DOHH2 (cell line): Measurements from ENCODE around the gene PREX1.

Source experiments
- H3F3A ChIP-seq: fragments of 200-600 bp; sonication (generic), shearing (Covaris generic); 2 replicates; pipeline ENCODE4 v1.6.0; 2016; ENCODE audit warnings: antibody characterized with exemption, mild to moderate bottlenecking; ENCODE audit not compliant: control insufficient read depth, insufficient read depth
- H3K27ac ChIP-seq: fragments of 200-600 bp; sonication (generic); 2 replicates; pipeline ENCODE4 v1.5.1; 2014; ENCODE audit warnings: low read depth, mild to moderate bottlenecking, low read length, moderate library complexity
- H3K27me3 ChIP-seq: fragments of 200-600 bp; sonication (generic); 2 replicates; pipeline ENCODE4 v1.6.1; 2014; ENCODE audit warnings: mild to moderate bottlenecking, low read length, mixed read lengths; ENCODE audit not compliant: control insufficient read depth
- H3K36me3 ChIP-seq: fragments of 200-600 bp; sonication (generic); 2 replicates; pipeline ENCODE4 v1.6.1; 2014; ENCODE audit warnings: mild to moderate bottlenecking, low read length, moderate library complexity, mixed read lengths; ENCODE audit not compliant: control insufficient read depth
- H3K4me1 ChIP-seq: fragments of 200-600 bp; sonication (generic); 2 replicates; pipeline ENCODE4 v1.6.1; 2014; ENCODE audit warnings: mild to moderate bottlenecking, low read length, mixed read lengths; ENCODE audit not compliant: control insufficient read depth
- H3K4me2 ChIP-seq: fragments of 200-600 bp; sonication (generic); 2 replicates; pipeline ENCODE4 v1.6.0; 2014; ENCODE audit warnings: mild to moderate bottlenecking, low read length, moderate library complexity
- H3K4me3 ChIP-seq: fragments of 200-600 bp; sonication (generic); 2 replicates; pipeline ENCODE4 v1.5.1; 2014; ENCODE audit warnings: mild to moderate bottlenecking, low read length, mixed read lengths
- H3K79me2 ChIP-seq: fragments of 200-600 bp; sonication (generic); 2 replicates; pipeline ENCODE4 v1.6.1; 2014; ENCODE audit warnings: mild to moderate bottlenecking, low read length, mixed read lengths; ENCODE audit not compliant: control insufficient read depth
- H3K9me2 ChIP-seq: fragments of 200-600 bp; sonication (generic); replicated peaks from 2 replicates; pipeline ENCODE4 v1.6.1; 2014; ENCODE audit warnings: mild to moderate bottlenecking, low read length, mixed read lengths; ENCODE audit not compliant: control insufficient read depth
- H3K9me3 ChIP-seq: fragments of 200-600 bp; sonication (generic); 2 replicates; pipeline ENCODE4 v1.6.1; 2014; ENCODE audit warnings: antibody characterized with exemption, low read length, mixed read lengths; ENCODE audit not compliant: control insufficient read depth, insufficient read depth
- H4K20me1 ChIP-seq: fragments of 200-600 bp; sonication (generic); 2 replicates; pipeline ENCODE4 v1.6.0; 2014; ENCODE audit warnings: low read depth, mild to moderate bottlenecking, antibody characterized with exemption, low read length, moderate library complexity; ENCODE audit not compliant: control insufficient read depth, insufficient read depth
- CTCF ChIP-seq: fragments of 200-600 bp; sonication (generic); IDR thresholded peaks from one replicate; pipeline ENCODE4 v1.5.1; 2014; ENCODE audit warnings: antibody characterized with exemption, mild to moderate bottlenecking, low read depth, low read length; ENCODE audit not compliant: poor library complexity, severe bottlenecking
- EZH2phosphoT487 ChIP-seq: fragments of 200-600 bp; sonication (generic); IDR thresholded peaks from 2 replicates; pipeline ENCODE4 v1.6.1; 2017; ENCODE audit warnings: borderline replicate concordance, mild to moderate bottlenecking, antibody characterized with exemption, low read length, moderate library complexity, mixed read lengths

The PREX1 gene

DNA sequence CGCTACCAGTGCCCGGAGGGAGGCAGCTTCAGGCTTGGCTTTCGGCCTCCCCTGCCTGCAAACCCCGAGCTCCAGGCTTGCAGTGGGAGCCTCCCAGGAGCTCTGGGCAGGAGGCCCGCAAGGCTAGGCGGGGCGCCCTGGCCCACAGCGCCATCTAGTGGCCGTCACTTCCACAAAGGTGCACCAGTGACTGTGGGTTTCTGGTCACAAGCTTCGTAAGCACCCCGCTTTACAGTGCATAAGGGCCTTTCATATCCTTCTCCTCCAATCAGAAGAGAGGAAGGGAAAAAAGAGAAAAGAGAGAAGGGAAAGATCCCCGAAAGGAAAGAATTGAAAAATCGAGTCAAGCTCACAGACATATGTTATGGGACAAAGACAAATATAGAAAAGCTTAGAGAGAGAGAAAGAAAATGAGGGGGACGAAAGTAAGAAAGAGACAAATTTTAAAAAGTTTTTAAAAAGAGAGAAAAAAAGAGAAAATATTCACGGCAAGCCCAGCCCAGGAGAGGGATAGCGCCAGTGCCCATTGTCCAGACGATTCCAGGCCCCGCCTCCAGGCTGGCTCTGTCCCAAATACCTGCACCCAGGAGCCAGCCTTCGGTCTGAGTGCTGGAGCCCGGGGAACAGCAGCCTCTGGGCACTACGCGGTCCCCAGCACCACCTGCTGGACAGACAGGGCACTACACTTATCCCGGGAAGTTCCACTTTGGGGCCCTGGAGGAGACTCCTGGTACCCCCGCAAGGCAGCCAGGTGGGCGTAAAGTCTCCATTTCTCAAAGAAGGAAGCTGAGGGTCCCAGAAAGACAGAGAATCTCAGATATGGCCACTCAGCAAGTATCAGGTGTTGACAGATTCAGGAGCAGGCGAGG is 207.1 kb downstream of the PREX1 start:
- H3K4me2 ChIP-seq, result peak overlapping the region; percentile 11; the same call in 1 of the 2 replicates

GRCh38 chr20:48620154-48620506 is 207.7 kb downstream of the PREX1 start:
- Histone ChIP-seq H3K4me3 (no peak overlapping the region), H3K9me3 (no peaks in the 10 kb centered on the region), H3K79me2 (no peaks in the 10 kb centered on the region), H3K36me3 (no peaks in the 10 kb centered on the region), H3K4me1 (no peaks in the 10 kb centered on the region; the same call in 1 of the 2 replicates), H3K9me2 (no peaks in the 10 kb centered on the region), H4K20me1 (no peaks in the 10 kb centered on the region), H3K27me3 (no peaks in the 10 kb centered on the region), H3K27ac (no peak overlapping the region), H3F3A (no peaks in the 10 kb centered on the region), H3K4me2 (no peak overlapping the region)
- TF ChIP-seq CTCF (no peak), EZH2phosphoT487 (no peak)

More for the DNA sequence above, 207.1 kb downstream of the PREX1 start:
- no peaks in the 10 kb centered on the region for H3K9me2 ChIP-seq
- H4K20me1 ChIP-seq, result no peaks in the 10 kb centered on the region
- H3K27me3 ChIP-seq, result no peaks in the 10 kb centered on the region
- no peaks in the 10 kb centered on the region for H3K9me3 ChIP-seq
- H3F3A ChIP-seq, result no peaks in the 10 kb centered on the region
- H3K36me3 ChIP-seq, result no peaks in the 10 kb centered on the region
- TF ChIP-seq CTCF, result peak; percentile 74
- TF ChIP-seq EZH2phosphoT487, result no peak
- H3K4me1 ChIP-seq, result no peaks in the 10 kb centered on the region; the same call in 1 of the 2 replicates
- no peak overlapping the region for H3K27ac ChIP-seq
- H3K79me2 ChIP-seq, result no peaks in the 10 kb centered on the region
- no peak overlapping the region for H3K4me3 ChIP-seq

GRCh38 chr20:48619126-48620101 is 208.4 kb downstream of the PREX1 start:
- no peak for TF ChIP-seq CTCF
- no peak for TF ChIP-seq EZH2phosphoT487
- H3K9me3 ChIP-seq, result no peaks in the 10 kb centered on the region
- H3K4me2 ChIP-seq, result no peak overlapping the region

More at GRCh38 chr20:48619126-48620101, 208.4 kb downstream of the PREX1 start:
- Histone ChIP-seq H3K79me2 (no peaks in the 10 kb centered on the region), H3F3A (no peaks in the 10 kb centered on the region), H3K36me3 (no peaks in the 10 kb centered on the region), H3K4me3 (no peak overlapping the region), H3K27me3 (no peaks in the 10 kb centered on the region), H3K9me2 (no peaks in the 10 kb centered on the region), H4K20me1 (no peaks in the 10 kb centered on the region), H3K4me1 (no peaks in the 10 kb centered on the region; the same call in 1 of the 2 replicates), H3K27ac (no peak overlapping the region)
